ENCODE results near the gene USH1G.

Gene USH1G

GRCh38 chr17:74925242-74925641, 2.2 kb upstream of the USH1G start:
- no peak overlapping the region for H3K4me3 ChIP-seq (ENCODE audit: low read depth, low read length)
- no peak for TF ChIP-seq CTCF (IDR thresholded peaks at IDR 0.05; ENCODE audit: low read depth, low read length)

GRCh38 chr17:74924250-74924948, 1.3 kb upstream of the USH1G start, which contains the start of gene OTOP2:
Gene OTOP2, plus strand, starts transcription at chr17:74924273. Its CDS starts 360 bp downstream, at chr17:74924633.
- TF ChIP-seq CTCF (IDR thresholded peaks at IDR 0.05; ENCODE audit: low read depth, low read length) = no peak
- no peak within 1 kb of the TSS for H3K4me3 ChIP-seq (ENCODE audit: low read depth, low read length)

GRCh38 chr17:74923538-74924249, 639 bp upstream of the USH1G start:
- peak; percentile 42; the same call in 1 of the 2 replicates for TF ChIP-seq CTCF (IDR thresholded peaks at IDR 0.05; ENCODE audit: low read depth, low read length)
- no peak overlapping the region for H3K4me3 ChIP-seq (ENCODE audit: low read depth, low read length)

GRCh38 chr17:74922172-74922571, 883 bp downstream of the USH1G start:
- TF ChIP-seq CTCF (IDR thresholded peaks at IDR 0.05; ENCODE audit: low read depth, low read length) = no peak
- no peak overlapping the region for H3K4me3 ChIP-seq (ENCODE audit: low read depth, low read length)

- no peak for TF ChIP-seq CTCF (IDR thresholded peaks at IDR 0.05; ENCODE audit: low read depth, low read length)
Measured at GRCh38 chr17:74921769-74922168, 1.3 kb downstream of the USH1G start.

GRCh38 chr17:74921026-74921681, 1.9 kb downstream of the USH1G start:
- H3K4me3 ChIP-seq (ENCODE audit: low read depth, low read length) = no peak overlapping the region
- TF ChIP-seq CTCF (IDR thresholded peaks at IDR 0.05; ENCODE audit: low read depth, low read length) = no peak

More at GRCh38 chr17:74921769-74922168, 1.3 kb downstream of the USH1G start:
- H3K4me3 ChIP-seq (ENCODE audit: low read depth, low read length) = no peak overlapping the region

- TF ChIP-seq CTCF (IDR thresholded peaks at IDR 0.05; ENCODE audit: low read depth, low read length) = no peak
- no peak overlapping the region for H3K4me3 ChIP-seq (ENCODE audit: low read depth, low read length)
Measured at GRCh38 chr17:74920642-74921025, 2.4 kb downstream of the USH1G start.

Data from WI38 (cell line).